Neuron (in vitro differentiated cells): ENCODE measurements around the gene GGN.
"Not testable (repeated sequence)": the region's sequence is repeated elsewhere in the genome, so short reads cannot be mapped to it uniquely, and the experiment has no call there.

Experiments
- H2AFZ ChIP-seq: one replicate; pipeline ENCODE4 v1.6.1; 2013; ENCODE audit warnings: low read depth, mild to moderate bottlenecking, inconsistent platforms, low read length, moderate library complexity
- H3K27me3 ChIP-seq: one replicate; pipeline ENCODE4 v1.6.1; 2013; ENCODE audit warnings: low read length; ENCODE audit not compliant: insufficient read depth
- H3K36me3 ChIP-seq: one replicate; pipeline ENCODE4 v1.6.1; 2013; ENCODE audit warnings: low read length; ENCODE audit not compliant: insufficient read depth
- H3K4me1 ChIP-seq: one replicate; pipeline ENCODE4 v1.6.1; 2013; ENCODE audit warnings: low read length; ENCODE audit not compliant: insufficient read depth
- H3K4me3 ChIP-seq: 2 replicates; pipeline ENCODE4 v1.5.1; 2013; ENCODE audit warnings: mild to moderate bottlenecking, low read length, moderate library complexity
- H3K9me3 ChIP-seq: one replicate; pipeline ENCODE4 v1.6.1; 2013; ENCODE audit warnings: low read length

Gene GGN

GRCh38 chr19:38422438-38422837, 34.6 kb upstream of the GGN start:
- Histone ChIP-seq H3K9me3 (no peaks in the 10 kb centered on the region), H3K27me3 (peaks cover 19% of the 10 kb centered on the region), H2AFZ (no peak overlapping the region), H3K36me3 (no peaks in the 10 kb centered on the region), H3K4me1 (peaks cover 3% of the 10 kb centered on the region), H3K4me3 (no peak overlapping the region)

DNA sequence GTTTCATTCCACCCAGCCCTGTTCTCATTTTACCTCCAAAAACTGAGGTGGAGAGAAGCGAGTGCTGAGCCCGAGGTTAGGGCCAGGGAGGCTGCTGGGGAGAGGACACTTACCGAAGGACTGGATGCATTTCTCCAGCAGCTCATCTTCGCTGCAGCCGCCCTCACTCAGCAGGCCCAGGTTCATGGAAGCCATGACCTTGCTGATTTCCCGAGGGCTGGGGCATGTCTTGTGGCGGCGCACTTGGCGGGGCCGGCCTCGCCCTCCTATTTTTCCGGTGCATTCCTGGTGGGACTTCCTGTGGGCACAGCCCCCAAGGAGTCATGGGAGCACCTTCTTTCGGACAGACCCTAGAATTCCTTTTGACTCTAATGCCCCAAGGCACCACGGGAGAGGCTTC, 34.0 kb upstream of the GGN start:
- Histone ChIP-seq H3K4me1 (peaks cover 3% of the 10 kb centered on the region), H3K27me3 (peaks cover 24% of the 10 kb centered on the region), H3K36me3 (no peaks in the 10 kb centered on the region), H2AFZ (no peak overlapping the region), H3K9me3 (no peaks in the 10 kb centered on the region), H3K4me3 (no peak overlapping the region)

GRCh38 chr19:38420935-38421334, 33.1 kb upstream of the GGN start:
- H3K9me3 ChIP-seq: no peaks in the 10 kb centered on the region
- H3K4me3 ChIP-seq: no peak overlapping the region
- no peaks in the 10 kb centered on the region for H3K36me3 ChIP-seq
- H2AFZ ChIP-seq: no peak overlapping the region
- peaks cover 3% of the 10 kb centered on the region for H3K4me1 ChIP-seq
- peaks cover 23% of the 10 kb centered on the region for H3K27me3 ChIP-seq

DNA sequence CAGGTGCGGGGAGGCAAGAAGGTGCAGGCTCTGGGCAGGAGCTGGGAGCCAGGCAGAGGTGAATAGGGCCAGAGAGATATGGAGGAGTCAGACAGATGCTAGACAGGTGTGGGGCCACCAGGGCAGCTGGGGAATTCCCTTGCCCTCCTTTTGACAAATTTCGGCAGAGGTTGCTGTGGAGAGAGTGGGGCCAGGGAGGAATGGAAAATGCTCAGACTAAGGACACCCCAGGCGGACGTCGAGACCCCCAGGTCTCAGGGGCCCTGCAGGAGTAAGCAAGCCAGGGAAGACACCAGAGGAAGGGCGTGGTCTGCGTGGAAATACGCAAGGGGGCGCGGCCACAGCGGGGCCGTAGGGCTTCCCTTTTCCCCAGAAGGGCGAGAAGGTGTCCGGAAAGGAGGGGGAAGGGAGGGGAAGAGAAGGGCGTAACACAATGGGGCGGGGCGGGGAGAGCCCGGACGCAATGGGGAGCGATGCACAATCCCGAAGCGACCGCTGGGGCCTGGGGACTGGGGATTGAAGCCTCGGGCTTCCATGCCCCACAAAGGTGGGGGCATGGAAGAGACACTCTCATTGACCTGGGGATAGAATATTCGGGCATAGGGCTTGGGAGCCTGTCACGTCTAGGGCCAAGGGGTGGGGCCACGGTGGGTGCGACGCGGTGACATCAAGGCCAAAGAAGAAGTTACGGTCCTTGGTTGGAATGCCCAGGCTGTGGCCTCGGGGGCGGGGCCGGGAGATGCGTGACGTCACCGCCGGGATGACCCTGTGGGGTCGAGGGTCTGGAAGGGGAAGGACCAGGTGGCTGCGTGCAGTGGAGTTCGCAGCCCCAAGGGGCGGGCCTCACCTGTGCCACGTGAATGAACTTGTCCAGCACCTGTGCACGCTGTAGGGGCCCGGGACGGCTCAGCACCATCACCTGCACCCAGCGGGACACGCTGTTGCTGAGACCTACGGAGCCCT, 30.0 kb upstream of the GGN start:
- Histone ChIP-seq H3K4me1 (peaks cover 3% of the 10 kb centered on the region), H3K4me3 (peak overlapping the region; percentile 34), H2AFZ (peak overlapping the region; percentile 60), H3K27me3 (peaks cover 15% of the 10 kb centered on the region), H3K9me3 (no peaks in the 10 kb centered on the region), H3K36me3 (no peaks in the 10 kb centered on the region)

DNA sequence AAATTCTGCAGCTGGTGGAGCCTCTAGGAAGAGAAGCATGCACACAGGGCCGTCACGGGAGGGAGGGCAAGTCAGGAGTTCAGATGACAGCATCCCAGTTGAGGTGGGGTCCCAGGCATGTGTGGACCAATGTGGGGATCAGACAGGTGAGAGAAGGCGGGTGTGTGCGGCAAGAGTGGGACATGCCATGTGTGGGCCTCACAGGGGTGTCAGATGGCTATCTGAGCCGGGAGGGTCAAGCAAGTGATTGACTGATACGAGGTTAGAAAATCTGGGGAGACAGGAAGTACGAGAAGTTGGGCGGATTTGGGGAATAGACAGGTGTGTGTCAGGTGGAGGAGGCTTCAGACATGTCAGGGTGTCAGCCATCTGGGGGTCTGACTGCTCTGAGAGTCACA, 29.3 kb upstream of the GGN start:
- H3K36me3 ChIP-seq: no peaks in the 10 kb centered on the region
- H2AFZ ChIP-seq: no peak overlapping the region
- H3K4me1 ChIP-seq: peaks cover 3% of the 10 kb centered on the region
- H3K27me3 ChIP-seq: peaks cover 15% of the 10 kb centered on the region
- H3K4me3 ChIP-seq: no peak overlapping the region
- H3K9me3 ChIP-seq: no peaks in the 10 kb centered on the region

DNA sequence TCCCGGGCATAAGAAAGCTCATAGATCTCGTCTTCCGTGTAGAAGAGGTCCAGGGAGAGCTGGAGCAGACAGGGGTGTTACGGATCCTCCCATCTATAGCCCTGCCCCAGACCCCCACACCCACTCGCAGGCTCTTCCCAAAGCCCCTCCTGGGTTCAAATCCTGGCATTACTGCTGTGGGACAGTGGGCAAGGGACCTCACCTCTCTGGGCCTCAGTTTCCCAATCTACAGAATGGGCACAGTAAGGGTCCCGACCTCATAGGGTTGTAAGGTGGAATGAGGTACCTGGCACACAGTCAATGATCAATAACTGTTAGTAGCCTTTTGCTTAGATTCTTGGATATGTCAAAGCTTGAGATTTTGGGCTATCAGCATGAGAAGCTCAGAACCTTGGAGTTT, 25.6 kb upstream of the GGN start:
- Histone ChIP-seq H3K36me3 (no peaks in the 10 kb centered on the region), H3K4me3 (no peak overlapping the region), H3K4me1 (peaks cover 3% of the 10 kb centered on the region), H3K9me3 (no peaks in the 10 kb centered on the region), H3K27me3 (peaks cover 11% of the 10 kb centered on the region), H2AFZ (no peak overlapping the region)

GRCh38 chr19:38412961-38413360, 25.1 kb upstream of the GGN start:
- no peaks in the 10 kb centered on the region for H3K36me3 ChIP-seq
- H3K4me1 ChIP-seq: peaks cover 1% of the 10 kb centered on the region
- no peak overlapping the region for H2AFZ ChIP-seq
- H3K9me3 ChIP-seq: no peaks in the 10 kb centered on the region
- no peak overlapping the region for H3K4me3 ChIP-seq
- peaks cover 7% of the 10 kb centered on the region for H3K27me3 ChIP-seq

GRCh38 chr19:38412491-38412890, 24.7 kb upstream of the GGN start:
- Histone ChIP-seq H3K36me3 (no peaks in the 10 kb centered on the region), H3K27me3 (peaks cover 5% of the 10 kb centered on the region), H3K4me1 (no peaks in the 10 kb centered on the region), H3K4me3 (no peak overlapping the region), H2AFZ (no peak overlapping the region), H3K9me3 (no peaks in the 10 kb centered on the region)

DNA sequence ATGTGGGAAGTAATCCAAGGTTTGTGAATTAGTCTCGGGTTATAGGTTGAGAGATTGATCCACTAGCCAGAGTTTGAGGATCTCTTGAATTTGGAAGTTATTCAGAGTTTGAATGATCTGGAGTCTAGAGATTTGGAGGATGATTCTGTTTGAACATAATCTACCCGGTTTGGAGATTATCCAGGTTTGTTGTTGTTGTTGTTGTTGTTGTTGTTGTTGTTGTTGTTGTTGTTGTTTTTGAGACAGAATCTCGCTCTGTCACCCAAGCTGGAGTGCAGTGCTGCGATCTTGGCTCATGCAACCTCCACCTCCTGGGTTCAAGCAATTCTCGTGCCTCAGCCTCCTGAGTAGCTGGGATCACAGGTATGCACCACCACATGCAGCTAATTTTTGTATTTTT, 24.1 kb upstream of the GGN start:
- not testable (repeated sequence) for H3K9me3 ChIP-seq, H3K27me3 ChIP-seq, H2AFZ ChIP-seq

DNA sequence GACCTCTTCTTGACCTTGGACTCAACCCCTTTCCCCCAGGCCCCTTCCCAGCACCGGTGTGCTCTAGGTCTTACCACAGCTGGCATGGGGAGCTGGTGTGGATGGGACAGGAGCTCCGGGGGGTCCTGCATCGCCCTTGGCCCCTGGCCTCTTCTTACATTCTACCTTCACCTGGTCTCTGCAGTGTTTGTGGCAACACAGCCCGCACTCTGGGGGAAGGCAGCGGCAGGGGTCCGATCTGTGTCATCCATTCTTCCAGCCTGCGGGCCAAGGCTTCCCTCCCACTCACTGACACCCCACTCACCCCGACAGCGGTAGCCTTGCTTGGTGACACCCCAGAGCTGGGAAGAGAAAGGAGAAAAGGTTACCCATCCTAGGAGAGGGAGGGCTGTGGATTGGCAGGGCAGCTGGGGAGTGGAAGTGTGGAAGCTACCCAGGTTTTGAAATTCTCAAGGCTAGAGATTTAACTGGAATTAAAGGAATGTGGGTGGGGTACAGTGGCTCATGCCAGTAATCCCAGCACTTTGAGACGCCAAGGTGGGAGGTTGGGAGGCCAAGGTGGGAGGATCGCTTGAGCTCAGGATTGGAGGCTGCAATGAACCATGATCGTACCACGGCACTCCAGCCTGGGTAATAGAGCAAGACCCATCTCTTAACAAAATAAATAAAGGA, 23.3 kb upstream of the GGN start:
- no peaks in the 10 kb centered on the region for H3K27me3 ChIP-seq
- no peaks in the 10 kb centered on the region for H3K9me3 ChIP-seq
- no peaks in the 10 kb centered on the region for H3K4me1 ChIP-seq
- H3K36me3 ChIP-seq: peaks cover 6% of the 10 kb centered on the region
- H3K4me3 ChIP-seq: no peak overlapping the region
- H2AFZ ChIP-seq: no peak overlapping the region

More for the DNA sequence above, 24.1 kb upstream of the GGN start:
- not testable (repeated sequence) for H3K4me1 ChIP-seq, H3K4me3 ChIP-seq, H3K36me3 ChIP-seq

GRCh38 chr19:38410407-38410806, 22.6 kb upstream of the GGN start:
- not testable (repeated sequence) for H3K36me3 ChIP-seq, H3K9me3 ChIP-seq, H3K4me1 ChIP-seq, H2AFZ ChIP-seq, H3K4me3 ChIP-seq, H3K27me3 ChIP-seq

- no peaks in the 10 kb centered on the region for H3K27me3 ChIP-seq
- H3K9me3 ChIP-seq: no peaks in the 10 kb centered on the region
- no peak overlapping the region for H2AFZ ChIP-seq
- H3K4me3 ChIP-seq: no peak overlapping the region
- H3K36me3 ChIP-seq: peaks cover 6% of the 10 kb centered on the region
- H3K4me1 ChIP-seq: no peaks in the 10 kb centered on the region
These were observed 21.8 kb upstream of the GGN start for GRCh38 chr19:38409631-38410133.

- Histone ChIP-seq H2AFZ (no peak overlapping the region), H3K36me3 (peaks cover 6% of the 10 kb centered on the region), H3K4me3 (no peak overlapping the region), H3K27me3 (no peaks in the 10 kb centered on the region), H3K4me1 (peaks cover 2% of the 10 kb centered on the region), H3K9me3 (no peaks in the 10 kb centered on the region)
These were observed 17.4 kb upstream of the GGN start for GRCh38 chr19:38405276-38405675.
